Right lobe of liver (tissue), 6 donors: ENCODE measurements around the gene C17orf100. TPM values are rescaled to one million over a fixed set of nuclear protein-coding genes. Genes with fewer than 3 reads are reported as not detected.

ENCODE experiments used
- ATAC-seq, 4 donors: fragments of 200-7000 bp; cut with Tn5 transposase; one replicate each; pipeline ENCODE4 v1.9.1; 2020; ENCODE audit warnings: mild to moderate bottlenecking in 4 of 4, moderate library complexity in 4 of 4
- DNase-seq, 3 donors: peaks; one replicate each; pipeline ENCODE4 v3.0.0-alpha.2; 2020
- H3K27ac ChIP-seq, 3 donors: fragments of 200-600 bp; one replicate each; pipeline ENCODE4 v1.8.0; 2022
- H3K27me3 ChIP-seq, 2 donors: fragments of 200-600 bp; one replicate each; pipeline ENCODE4 v1.8.0; 2022
- H3K36me3 ChIP-seq, 4 donors: fragments of 200-600 bp; sonication (generic) in 1 of 4; one replicate each; pipeline versions ENCODE4 v1.5.1 to v1.8.0; 2017 to 2022; ENCODE audit warnings: control low read depth in 1 of 4
- H3K4me1 ChIP-seq, 4 donors: fragments of 200-600 bp; sonication (generic) in 1 of 4; one replicate each; pipeline versions ENCODE4 v1.5.1 to v1.8.0; 2017 to 2022; ENCODE audit warnings: control low read depth in 1 of 4
- H3K4me3 ChIP-seq, 3 donors: fragments of 200-600 bp; one replicate each; pipeline ENCODE4 v1.8.0; 2022
- H3K9me3 ChIP-seq, 4 donors: fragments of 200-600 bp; sonication (generic) in 1 of 4; one replicate each; pipeline versions ENCODE4 v1.5.1 to v1.8.0; 2017 to 2022; ENCODE audit warnings: control low read depth in 1 of 4
- CTCF ChIP-seq, 4 donors: fragments of 200-600 bp in 3 of 4; fragments of 450-650 bp in 1 of 4; IDR thresholded peaks; one replicate each; pipeline versions ENCODE4 v1.5.1 to v1.8.0; 2016 to 2022; ENCODE audit warnings: antibody characterized with exemption in 4 of 4, mild to moderate bottlenecking in 2 of 4
- POLR2A ChIP-seq: fragments of 450-650 bp; IDR thresholded peaks from one replicate; pipeline ENCODE4 v1.6.1; 2017; ENCODE audit warnings: antibody characterized with exemption, mild to moderate bottlenecking
- WGBS: methylation state at CpG from one replicate; pipeline ENCODE4 v1.1.6; 2018; ENCODE audit warnings: low coverage, low lambda C conversion rate; ENCODE audit not compliant: insufficient coverage; ENCODE audit errors: missing lambda C conversion rate; 5-methylcytosine and 5-hydroxymethylcytosine counted together
- intact Hi-C, 2 donors: fragments of 100-400 bp; cut with DNase I; formaldehyde crosslinking; loops; one replicate each; pipeline versions ENCODE4 v1.11.2 to v1.14.1; 2022
- total RNA-seq, 6 experiments: library from RNA; depleted of rRNA in 2 of 6; stranded (reverse); fragments of >200 nt in 2 of 6; fragmentation: NEBNext Ultra II Directional in 3 of 6; extraction: Animal tissue kit (Norgen Biotek cat#: 25700) in 3 of 6; gene quantifications; one replicate each; pipeline versions ENCODE4 v1.1.0 to v1.2.4, GENCODE V29; 2016 to 2023
- donor health status: DM: no; HTN: yes; CAD: no.
- donor health status: DM: no; HTN: no; CAD: no.
- donor health status: DM: no; HTN: no; CAD: no.
- donor health status: DM: no; HTN: yes; CAD: no.
- donor health status: DM: no; HTN: yes; CAD: no.

C17orf100 gene
- total RNA-seq, 6 experiments from 2014 or later: 1.2 to 4.0 (median 1.9) TPM

- no peaks in the 10 kb centered on the region for H3K27me3 ChIP-seq
- ATAC-seq (no peak), DNase-seq (no peak)
- no peak overlapping the region for H3K4me3 ChIP-seq
- TF ChIP-seq POLR2A: no peak
- no peak for TF ChIP-seq CTCF (IDR thresholded peaks at IDR 0.05)
- intact Hi-C loops: loop anchor here (5.0 to 10.0 kb wide), 3 partner anchors 62 to 165 kb away; no protein-coding TSS in a partner anchor
- no peak overlapping the region for H3K27ac ChIP-seq
- peaks cover 0 to 17% (median 4%) of the 10 kb centered on the region in 4 donors for H3K36me3 ChIP-seq
- 90% methylated on average over 6 of the region's 17 CpGs for WGBS
- no peaks in the 10 kb centered on the region for H3K9me3 ChIP-seq
- H3K4me1 ChIP-seq: peaks cover 0 to 11% (median 4%) of the 10 kb centered on the region in 4 donors
These were observed 14.7 kb upstream of the C17orf100 start for GRCh38 chr17:6636616-6637457.

- intact Hi-C loops: loop anchor here (5.0 to 10.0 kb wide), 3 partner anchors 63 to 165 kb away; no protein-coding TSS in a partner anchor
- TF ChIP-seq POLR2A (no peak), CTCF (IDR thresholded peaks at IDR 0.05) (no peak)
- DNase-seq: no peak
- ATAC-seq: no peak
- H3K27ac ChIP-seq: no peak overlapping the region
- H3K27me3 ChIP-seq: no peaks in the 10 kb centered on the region
- H3K9me3 ChIP-seq: no peaks in the 10 kb centered on the region
- H3K4me1 ChIP-seq: peaks cover 0 to 18% (median 7%) of the 10 kb centered on the region in 4 donors
- H3K4me3 ChIP-seq: no peak overlapping the region
- WGBS: no CpG with 5 or more reads among the region's 6 CpGs
- H3K36me3 ChIP-seq: peaks cover 0 to 14% (median 2%) of the 10 kb centered on the region in 4 donors
These were observed 14.1 kb upstream of the C17orf100 start for GRCh38 chr17:6637458-6637840.

GRCh38 chr17:6638046-6638908 is 13.3 kb upstream of the C17orf100 start:
- 87% methylated on average over 9 of the region's 24 CpGs for WGBS
- intact Hi-C loops: loop anchor here (5.0 to 10.0 kb wide), 3 partner anchors 63 to 166 kb away; no protein-coding TSS in a partner anchor
- H3K27me3 ChIP-seq: no peaks in the 10 kb centered on the region
- ATAC-seq (no peak), DNase-seq (no peak)
- H3K27ac ChIP-seq: no peak overlapping the region
- H3K9me3 ChIP-seq: no peaks in the 10 kb centered on the region
- H3K36me3 ChIP-seq: peaks cover 0 to 6% (median 2%) of the 10 kb centered on the region in 4 donors
- H3K4me1 ChIP-seq: peaks cover 0 to 23% (median 9%) of the 10 kb centered on the region in 4 donors
- H3K4me3 ChIP-seq: no peak overlapping the region
- TF ChIP-seq POLR2A (no peak), CTCF (IDR thresholded peaks at IDR 0.05) (no peak)

- intact Hi-C loops: loop anchor here (5.0 to 10.0 kb wide), 3 partner anchors 64 to 167 kb away; no protein-coding TSS in a partner anchor
- TF ChIP-seq CTCF (IDR thresholded peaks at IDR 0.05) (no peak), POLR2A (no peak)
- ATAC-seq (no peak), DNase-seq (no peak)
- WGBS: 28% methylated on average over 6 of the region's 15 CpGs
- peaks cover 0 to 29% (median 9%) of the 10 kb centered on the region in 4 donors for H3K4me1 ChIP-seq
- no peaks in the 10 kb centered on the region for H3K9me3 ChIP-seq
- H3K4me3 ChIP-seq: peak overlapping the region; percentile 85 to 98 (median 93)
- no peak overlapping the region for H3K27ac ChIP-seq
- peaks cover 0 to 8% (median 4%) of the 10 kb centered on the region in 4 donors for H3K36me3 ChIP-seq
- H3K27me3 ChIP-seq: no peaks in the 10 kb centered on the region
These were observed 12.5 kb upstream of the C17orf100 start for GRCh38 chr17:6639014-6639585.
